HepG2 (cell line): ENCODE results near the gene OR51E2.

Source experiments
- SUZ12 ChIP-seq: fragments of 150-350 bp; IDR thresholded peaks from 2 replicates; pipeline ENCODE4 v1.6.1; 2014; ENCODE audit warnings: low read depth, low read length
- TGIF2 ChIP-seq: IDR thresholded peaks from 2 replicates; pipeline ENCODE4 v1.6.1; 2016; ENCODE audit warnings: control low read depth, missing compliant biosample characterization

DNA sequence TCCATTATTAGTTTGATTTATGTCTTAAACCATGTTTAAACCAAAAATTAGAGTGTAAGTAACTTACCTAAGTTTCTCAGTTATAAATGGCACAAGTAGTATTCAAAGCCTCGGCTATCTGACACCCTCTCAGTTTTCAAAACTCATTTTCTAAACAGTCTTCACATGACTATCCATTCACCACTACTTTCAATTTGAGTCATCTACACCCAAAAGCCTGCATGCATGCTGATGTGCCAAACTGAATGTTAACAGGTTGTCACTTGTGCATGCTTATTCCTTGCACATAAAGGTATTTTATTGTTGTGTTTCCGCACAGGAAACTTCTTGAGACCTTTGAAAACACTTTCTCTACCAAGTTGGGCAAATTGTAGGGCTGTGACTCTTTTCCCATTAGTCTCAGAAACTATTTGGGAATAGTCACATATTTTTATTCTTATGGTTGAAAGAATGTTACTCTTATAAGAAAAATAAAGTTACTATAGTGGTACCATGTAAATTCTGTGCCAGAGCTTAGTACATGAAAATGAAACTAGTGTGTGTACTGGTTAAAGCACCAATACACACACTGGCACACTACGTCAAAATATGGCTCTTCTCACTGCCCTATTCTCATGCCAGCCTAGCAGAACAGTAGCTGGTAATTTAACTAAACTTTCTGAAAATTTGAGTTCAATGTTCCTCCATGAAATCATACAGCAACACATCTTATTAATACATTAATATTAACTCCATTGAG, 2.2 kb upstream of the OR51E2 start:
- TF ChIP-seq SUZ12 (no peak), TGIF2 (no peak)
